ENCODE measurements around the gene C7orf25.

Gene C7orf25

GRCh38 chr7:42914421-42915045 lies 2.7 kb upstream of the C7orf25 start:
- no peak overlapping the region for H3K4me3 ChIP-seq (ENCODE audit: low read depth, low read length)
- TF ChIP-seq CTCF (IDR thresholded peaks at IDR 0.05; ENCODE audit: borderline replicate concordance, insufficient read depth, low read depth, low read length): no peak

GRCh38 chr7:42914009-42914408 lies 2.1 kb upstream of the C7orf25 start:
- H3K4me3 ChIP-seq (ENCODE audit: low read depth, low read length): no peak overlapping the region
- TF ChIP-seq CTCF (IDR thresholded peaks at IDR 0.05; ENCODE audit: borderline replicate concordance, insufficient read depth, low read depth, low read length): no peak

- H3K4me3 ChIP-seq (ENCODE audit: low read depth, low read length): no peak overlapping the region
- TF ChIP-seq CTCF (IDR thresholded peaks at IDR 0.05; ENCODE audit: borderline replicate concordance, insufficient read depth, low read depth, low read length): no peak
Observed at GRCh38 chr7:42913591-42913990, 1.7 kb upstream of the C7orf25 start.

GRCh38 chr7:42910306-42910705 lies 1.6 kb downstream of the C7orf25 start:
- no peak for TF ChIP-seq CTCF (IDR thresholded peaks at IDR 0.05; ENCODE audit: borderline replicate concordance, insufficient read depth, low read depth, low read length)
- no peak overlapping the region for H3K4me3 ChIP-seq (ENCODE audit: low read depth, low read length)

GRCh38 chr7:42907316-42907715 lies 4.6 kb downstream of the C7orf25 start:
- TF ChIP-seq CTCF (IDR thresholded peaks at IDR 0.05; ENCODE audit: borderline replicate concordance, insufficient read depth, low read depth, low read length): no peak
- no peak overlapping the region for H3K4me3 ChIP-seq (ENCODE audit: low read depth, low read length)

GRCh38 chr7:42906181-42906580 lies 5.7 kb downstream of the C7orf25 start:
- no peak overlapping the region for H3K4me3 ChIP-seq (ENCODE audit: low read depth, low read length)
- no peak for TF ChIP-seq CTCF (IDR thresholded peaks at IDR 0.05; ENCODE audit: borderline replicate concordance, insufficient read depth, low read depth, low read length)

- TF ChIP-seq CTCF (IDR thresholded peaks at IDR 0.05; ENCODE audit: borderline replicate concordance, insufficient read depth, low read depth, low read length): no peak
- H3K4me3 ChIP-seq (ENCODE audit: low read depth, low read length): no peak overlapping the region
Observed at GRCh38 chr7:42902331-42902730, 9.5 kb downstream of the C7orf25 start.
